DMS153 treated with DMSO at 0.1 percent for 48 hours (cell line): ENCODE measurements around the gene DSEL.
A peak's percentile ranks its signal among the peaks of the same experiment; 100 is the strongest.

Source experiments
- DNase-seq: peaks from one replicate; lab custom pipeline; 2025; ENCODE audit not compliant: unreplicated experiment; lab: John Stamatoyannopoulos, UW

DSEL gene

GRCh38 chr18:67516539-67517443 lies at the start of gene DSEL:
Gene DSEL (minus strand): TSS chr18:67516720. CDS start chr18:67514608, 2,112 bp downstream.
- DNase-seq, result peak; percentile 63

GRCh38 chr18:67553437-67553836 lies 36.9 kb upstream of the DSEL start:
- no peak for DNase-seq

- DNase-seq, result no peak
These were observed 34.5 kb upstream of the DSEL start for GRCh38 chr18:67550872-67551520.

- no peak for DNase-seq
These were observed 33.4 kb upstream of the DSEL start for GRCh38 chr18:67549946-67550345.

- no peak for DNase-seq
These were observed 29.2 kb upstream of the DSEL start for GRCh38 chr18:67545681-67546080.

- no peak for DNase-seq
These were observed 24.0 kb upstream of the DSEL start for GRCh38 chr18:67540559-67540958.

GRCh38 chr18:67531929-67532328 lies 15.4 kb upstream of the DSEL start:
- no peak for DNase-seq

GRCh38 chr18:67525328-67526099 lies 9.0 kb upstream of the DSEL start:
- no peak for DNase-seq

GRCh38 chr18:67520351-67520921 lies 3.9 kb upstream of the DSEL start:
- no peak for DNase-seq

- no peak for DNase-seq
These were observed 3.1 kb upstream of the DSEL start for GRCh38 chr18:67519592-67519991.

- no peak for DNase-seq
These were observed 2.0 kb upstream of the DSEL start for GRCh38 chr18:67518566-67518965.

GRCh38 chr18:67517444-67517765 lies 885 bp upstream of the DSEL start:
- no peak for DNase-seq

- peak; percentile 21 for DNase-seq
These were observed 480 bp downstream of the DSEL start for GRCh38 chr18:67515942-67516538.

GRCh38 chr18:67514901-67515540 lies 1.5 kb downstream of the DSEL start:
- DNase-seq, result no peak

- no peak for DNase-seq
These were observed 2.1 kb downstream of the DSEL start for GRCh38 chr18:67514465-67514864.

GRCh38 chr18:67513280-67513679 lies 3.2 kb downstream of the DSEL start:
- no peak for DNase-seq

- DNase-seq, result no peak
These were observed 4.7 kb downstream of the DSEL start for GRCh38 chr18:67511840-67512239.

GRCh38 chr18:67510831-67511230 lies 5.7 kb downstream of the DSEL start:
- DNase-seq, result no peak

- DNase-seq, result no peak
These were observed 6.7 kb downstream of the DSEL start for GRCh38 chr18:67509741-67510391.

GRCh38 chr18:67508146-67508545 lies 8.4 kb downstream of the DSEL start:
- DNase-seq, result no peak
